GM19397 (cell line): ENCODE data around the gene DHX29.

Experiments used
- ATAC-seq: cut with Tn5 transposase; IDR thresholded peaks from one replicate; pipeline ENCODE4 v1.9.1; 2021; ENCODE audit warnings: mild to moderate bottlenecking, moderate library complexity; ENCODE audit not compliant: unreplicated experiment

Gene DHX29

GRCh38 chr5:55234121-55234700, 73.3 kb downstream of the DHX29 start:
- no peak for ATAC-seq

- ATAC-seq = peak; percentile 49
Measured at GRCh38 chr5:55232985-55233928, 74.2 kb downstream of the DHX29 start, which contains the start of gene CCNO. CCNO (minus strand) TSS chr5:55233608; CDS start chr5:55233523, 85 bp downstream.

GRCh38 chr5:55232271-55232984, 75.1 kb downstream of the DHX29 start:
- no peak for ATAC-seq

GRCh38 chr5:55231919-55232270, 75.6 kb downstream of the DHX29 start:
- no peak for ATAC-seq

- ATAC-seq = no peak
Measured at GRCh38 chr5:55231029-55231918, 76.2 kb downstream of the DHX29 start.

GRCh38 chr5:55230086-55230629, 77.3 kb downstream of the DHX29 start:
- no peak for ATAC-seq

GRCh38 chr5:55227664-55228430, 79.6 kb downstream of the DHX29 start:
- no peak for ATAC-seq

GRCh38 chr5:55226934-55227663, 80.4 kb downstream of the DHX29 start, which contains the start of gene MCIDAS:
MCIDAS (minus strand) TSS chr5:55227315; CDS start chr5:55227138, 177 bp downstream.
- ATAC-seq = peak; percentile 43

GRCh38 chr5:55226027-55226933, 81.2 kb downstream of the DHX29 start:
- peak; percentile 46 for ATAC-seq

- ATAC-seq = no peak
Measured at GRCh38 chr5:55225346-55225745, 82.1 kb downstream of the DHX29 start.

GRCh38 chr5:55223812-55224240, 83.7 kb downstream of the DHX29 start:
- ATAC-seq = no peak

- ATAC-seq = no peak
Measured at GRCh38 chr5:55222985-55223811, 84.3 kb downstream of the DHX29 start.

GRCh38 chr5:55222092-55222984, 85.2 kb downstream of the DHX29 start:
- ATAC-seq = no peak

- no peak for ATAC-seq
Measured at GRCh38 chr5:55220433-55221185, 86.9 kb downstream of the DHX29 start.

- ATAC-seq = no peak
Measured at GRCh38 chr5:55219770-55220169, 87.7 kb downstream of the DHX29 start.
